Prostate gland (tissue), 2 donors: ENCODE results near the gene PICALM. TPM values are rescaled to one million over a fixed set of nuclear protein-coding genes. Genes with fewer than 3 reads are reported as not detected.

Experiments used
- DNase-seq: peaks from one replicate; pipeline ENCODE4 v3.0.0-alpha.2; 2019; ENCODE audit warnings: low spot score
- H3K27ac ChIP-seq, 2 donors: fragments of 200-600 bp; sonication (generic); 2 replicates each; pipeline ENCODE4 v1.5.1; 2017 to 2019
- H3K27me3 ChIP-seq: fragments of 200-600 bp; sonication (generic); replicated peaks from 2 replicates; pipeline ENCODE4 v1.5.1; 2019; ENCODE audit not compliant: insufficient read depth
- H3K36me3 ChIP-seq, 2 donors: fragments of 200-600 bp; sonication (generic); 1 replicate in 1 of 2; 2 replicates in 1 of 2; pipeline versions ENCODE4 v1.5.1 to v1.8.1; 2017 to 2019
- H3K4me1 ChIP-seq: fragments of 200-600 bp; sonication (generic); replicated peaks from 2 replicates; pipeline ENCODE4 v1.5.1; 2019
- H3K4me3 ChIP-seq, 2 donors: fragments of 200-600 bp; sonication (generic); 2 replicates each; pipeline ENCODE4 v1.5.1; 2017 to 2019
- H3K9me3 ChIP-seq: fragments of 200-600 bp; sonication (generic); 2 replicates; pipeline ENCODE4 v1.5.1; 2017
- POLR2A ChIP-seq: fragments of 450-650 bp; IDR thresholded peaks from one replicate; pipeline ENCODE4 v1.6.1; 2016; ENCODE audit warnings: antibody characterized with exemption, mild to moderate bottlenecking
- POLR2AphosphoS5 ChIP-seq: sonication (generic); formaldehyde crosslinking; IDR thresholded peaks from one replicate; pipeline ENCODE4 v1.6.1; 2017; ENCODE audit warnings: antibody characterized with exemption
- WGBS: methylation state at CpG from one replicate; pipeline ENCODE4 v1.1.5; 2018; 5-methylcytosine and 5-hydroxymethylcytosine counted together
- intact Hi-C: fragments of 100-400 bp; cut with DNase I; formaldehyde crosslinking; loops from one replicate; pipeline ENCODE4 v1.14.2; 2022
- total RNA-seq, 2 donors: library from RNA; depleted of rRNA; stranded (reverse); fragments of >200 nt; gene quantifications; one replicate each; pipeline ENCODE4 v1.1.0, GENCODE V29; 2016
- TF ChIP-seq, protein P1 (sequence below), 4 experiments: fragments of 200-600 bp in 2 of 4; fragments of 450-650 bp in 2 of 4; sonication (generic) in 2 of 4; IDR thresholded peaks; 1 replicate in 3 of 4; 2 replicates in 1 of 4; pipeline ENCODE4 v1.5.1; 2016 to 2019; ENCODE audit warnings: antibody characterized with exemption in 4 of 4, mild to moderate bottlenecking in 2 of 4, moderate library complexity in 2 of 4

PICALM gene
- total RNA-seq, 2 donors from 2014 or later = 144 to 206 TPM

DNA sequence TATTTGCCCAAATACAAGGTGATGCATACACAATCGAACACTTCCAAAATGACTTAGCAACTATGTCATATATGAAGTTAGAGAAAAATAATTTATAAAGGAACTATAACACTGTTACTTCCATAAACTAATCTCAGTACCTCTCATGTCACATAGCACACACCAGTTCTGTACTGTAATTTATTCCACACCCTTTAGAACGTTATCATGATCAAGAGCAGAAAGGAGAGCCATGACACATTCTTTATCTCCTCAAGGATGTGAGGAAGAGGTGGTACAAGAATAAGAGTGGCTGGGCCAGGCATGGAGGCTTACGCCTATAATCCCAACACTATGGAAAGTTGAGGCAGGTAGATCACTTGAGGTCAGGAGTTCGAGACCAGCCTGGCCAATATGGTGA is 31.1 kb downstream of the PICALM start:
- H3K9me3 ChIP-seq = no peaks in the 10 kb centered on the region
- TF ChIP-seq, protein P1, sequence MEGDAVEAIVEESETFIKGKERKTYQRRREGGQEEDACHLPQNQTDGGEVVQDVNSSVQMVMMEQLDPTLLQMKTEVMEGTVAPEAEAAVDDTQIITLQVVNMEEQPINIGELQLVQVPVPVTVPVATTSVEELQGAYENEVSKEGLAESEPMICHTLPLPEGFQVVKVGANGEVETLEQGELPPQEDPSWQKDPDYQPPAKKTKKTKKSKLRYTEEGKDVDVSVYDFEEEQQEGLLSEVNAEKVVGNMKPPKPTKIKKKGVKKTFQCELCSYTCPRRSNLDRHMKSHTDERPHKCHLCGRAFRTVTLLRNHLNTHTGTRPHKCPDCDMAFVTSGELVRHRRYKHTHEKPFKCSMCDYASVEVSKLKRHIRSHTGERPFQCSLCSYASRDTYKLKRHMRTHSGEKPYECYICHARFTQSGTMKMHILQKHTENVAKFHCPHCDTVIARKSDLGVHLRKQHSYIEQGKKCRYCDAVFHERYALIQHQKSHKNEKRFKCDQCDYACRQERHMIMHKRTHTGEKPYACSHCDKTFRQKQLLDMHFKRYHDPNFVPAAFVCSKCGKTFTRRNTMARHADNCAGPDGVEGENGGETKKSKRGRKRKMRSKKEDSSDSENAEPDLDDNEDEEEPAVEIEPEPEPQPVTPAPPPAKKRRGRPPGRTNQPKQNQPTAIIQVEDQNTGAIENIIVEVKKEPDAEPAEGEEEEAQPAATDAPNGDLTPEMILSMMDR (IDR thresholded peaks at IDR 0.05) = no peak
- no peak for TF ChIP-seq POLR2A
- TF ChIP-seq POLR2AphosphoS5 = no peak
- no peaks in the 10 kb centered on the region for H3K27me3 ChIP-seq
- H3K27ac ChIP-seq = no peak overlapping the region
- 95% methylated on average over 4 of the region's 4 CpGs for WGBS
- DNase-seq = no peak
- intact Hi-C loops = no loop called here
- peaks cover 4% of the 10 kb centered on the region for H3K4me1 ChIP-seq
- no peaks in the 10 kb centered on the region for H3K36me3 ChIP-seq
- no peak overlapping the region for H3K4me3 ChIP-seq

DNA sequence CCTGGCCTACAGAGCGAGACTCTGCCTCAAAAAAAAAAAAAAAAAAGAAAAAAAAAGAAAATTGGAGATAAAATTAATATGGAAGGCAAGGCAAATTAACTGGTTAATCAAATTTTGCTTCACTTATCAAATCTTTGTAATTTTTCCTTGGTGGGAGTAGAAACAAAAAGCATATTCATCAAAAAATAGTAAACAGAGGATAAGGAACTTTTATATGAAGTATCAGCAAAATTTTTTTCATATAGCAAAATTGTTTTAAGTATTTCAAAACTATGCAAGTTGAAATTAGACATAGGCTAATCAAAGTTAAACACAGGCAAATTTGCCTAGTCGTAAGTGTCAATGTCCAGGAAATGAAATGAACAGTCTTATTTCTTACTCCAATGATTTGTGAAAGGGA is 33.0 kb downstream of the PICALM start:
- intact Hi-C loops = no loop called here
- Histone ChIP-seq H3K9me3 (no peaks in the 10 kb centered on the region), H3K4me1 (peaks cover 4% of the 10 kb centered on the region), H3K27me3 (no peaks in the 10 kb centered on the region), H3K4me3 (no peak overlapping the region), H3K36me3 (no peaks in the 10 kb centered on the region), H3K27ac (no peak overlapping the region)
- TF ChIP-seq POLR2A (no peak), POLR2AphosphoS5 (no peak)
- TF ChIP-seq, protein P1 (IDR thresholded peaks at IDR 0.05) = no peak
- 96% methylated on average over 2 of the region's 2 CpGs for WGBS
- DNase-seq = no peak

DNA sequence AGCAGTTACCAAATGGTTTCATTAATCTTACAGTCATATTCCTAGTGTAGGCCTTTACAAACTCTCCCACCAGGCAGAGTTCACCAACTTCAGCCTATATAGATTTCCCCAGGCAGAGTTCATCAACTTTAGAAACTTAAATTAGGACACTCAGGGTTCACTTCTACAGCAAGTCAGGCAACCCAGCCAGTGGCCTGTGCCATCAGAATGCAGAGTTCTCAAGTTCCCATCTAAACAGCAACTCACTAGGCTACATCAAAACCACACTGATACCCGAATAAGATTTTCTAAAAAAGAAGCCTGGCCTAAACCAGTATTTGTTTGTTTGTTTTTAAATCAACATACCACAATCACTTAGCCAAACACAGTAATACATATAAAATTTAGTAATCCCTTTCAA is 33.7 kb downstream of the PICALM start:
- no peak for TF ChIP-seq POLR2A
- TF ChIP-seq, protein P1 (IDR thresholded peaks at IDR 0.05) = no peak
- no peak for TF ChIP-seq POLR2AphosphoS5
- Histone ChIP-seq H3K27ac (no peak overlapping the region), H3K9me3 (no peaks in the 10 kb centered on the region), H3K36me3 (no peaks in the 10 kb centered on the region), H3K4me1 (peaks cover 4% of the 10 kb centered on the region), H3K27me3 (no peaks in the 10 kb centered on the region), H3K4me3 (no peak overlapping the region)
- no peak for DNase-seq
- intact Hi-C loops = no loop called here
- WGBS = 51% methylated on average over 1 of the region's 1 CpG

DNA sequence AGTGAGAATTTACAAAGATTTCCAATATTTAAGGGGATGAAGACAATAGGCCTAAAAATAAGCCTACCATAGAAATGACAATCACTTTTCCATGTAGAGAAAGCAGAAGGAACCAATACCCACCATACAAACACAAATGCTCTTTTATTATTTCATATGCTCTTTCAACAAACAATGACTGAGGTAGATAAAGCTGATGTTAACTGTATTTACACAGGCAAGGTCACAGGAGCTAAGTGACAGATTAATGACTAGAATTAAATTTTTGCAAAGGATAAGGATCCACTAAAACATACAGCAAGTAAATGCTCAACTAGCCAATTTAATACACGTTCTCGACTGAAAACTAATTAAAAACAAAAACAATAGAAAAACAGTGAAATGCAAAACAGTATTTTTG is 34.2 kb downstream of the PICALM start:
- DNase-seq = no peak
- Histone ChIP-seq H3K4me1 (peaks cover 4% of the 10 kb centered on the region), H3K27me3 (no peaks in the 10 kb centered on the region), H3K9me3 (no peaks in the 10 kb centered on the region), H3K27ac (no peak overlapping the region), H3K4me3 (no peak overlapping the region), H3K36me3 (no peaks in the 10 kb centered on the region)
- intact Hi-C loops = no loop called here
- no peak for TF ChIP-seq POLR2A
- WGBS = 36% methylated on average over 2 of the region's 2 CpGs

DNA sequence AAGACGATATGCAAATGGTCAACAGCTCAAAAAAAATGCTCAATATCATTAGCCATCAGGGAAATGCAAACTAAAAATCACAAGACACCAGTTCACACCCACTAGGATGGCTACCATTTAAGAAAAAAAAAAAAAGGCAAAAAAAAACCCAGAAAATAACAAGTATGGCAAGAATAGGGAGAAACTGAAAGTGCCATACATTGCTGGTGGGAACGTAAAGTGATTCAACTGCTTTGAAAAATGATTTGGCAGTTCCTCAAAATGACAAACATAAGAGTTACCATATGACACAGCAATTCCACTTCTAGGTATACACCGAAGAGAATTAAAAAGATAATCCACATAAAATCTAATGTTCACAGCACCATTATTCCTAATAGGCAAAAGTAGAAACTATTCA is 47.5 kb downstream of the PICALM start:
- intact Hi-C loops = no loop called here
- no peaks in the 10 kb centered on the region for H3K4me1 ChIP-seq
- WGBS = 81% methylated on average over 3 of the region's 3 CpGs
- DNase-seq = no peak
- no peak overlapping the region for H3K27ac ChIP-seq
- TF ChIP-seq, protein P1 (IDR thresholded peaks at IDR 0.05) = no peak
- no peak for TF ChIP-seq POLR2A
- TF ChIP-seq POLR2AphosphoS5 = no peak
- no peaks in the 10 kb centered on the region for H3K27me3 ChIP-seq
- H3K9me3 ChIP-seq = no peaks in the 10 kb centered on the region
- no peaks in the 10 kb centered on the region for H3K36me3 ChIP-seq
- no peak overlapping the region for H3K4me3 ChIP-seq
